ENCODE results near the gene PXMP4.

- TF ChIP-seq CTCF (conservative IDR thresholded peaks at IDR 0.05) (no peak), ZFX (IDR thresholded peaks at IDR 0.05) (no peak)
These were observed 25.5 kb downstream of the PXMP4 start for GRCh38 chr20:33694639-33695012.

Measured in C4-2B (cell line).